ENCODE results near the gene LIMS1. TPM values are rescaled to one million over a fixed set of nuclear protein-coding genes. Genes with fewer than 3 reads are reported as not detected.

LIMS1 gene
- total and polyA plus RNA-seq, 2 donors (not counting 3 experiments of a cell fraction or from before 2014, with no cell fraction given) = 153 to 229 TPM

GRCh38 chr2:108485253-108485652 is 49.0 kb upstream of the LIMS1 start:
- dilution Hi-C loops (cut with MboI; ENCODE audit: extremely low pct_ligation_motif_present, low sequenced_read_pairs) = no loop called here
- H3K36me3 ChIP-seq (ENCODE audit: control insufficient read depth in 2 of 2, extremely low read depth in 1 of 2, insufficient read depth in 2 of 2, low read length in 2 of 2) = peaks cover 0 to 6% of the 10 kb centered on the region in 2 experiments
- FAIRE-seq (no peak), DNase-seq (ENCODE audit: low read depth, low spot score) (no peak)
- ChIA-PET CTCF (no interaction called here), POLR2A (no interaction called here)
- no peaks in the 10 kb centered on the region for H3K9me1 ChIP-seq (replicated peaks; ENCODE audit: control insufficient read depth, extremely low read depth, insufficient read depth, low read length)
- H3K27ac ChIP-seq (ENCODE audit: insufficient read depth, low read depth, low read length) = no peak overlapping the region
- no peaks in the 10 kb centered on the region for H3K4me1 ChIP-seq (ENCODE audit: control insufficient read depth, extremely low read depth, insufficient read depth, low read length)
- H3K9me3 ChIP-seq (replicated peaks; ENCODE audit: control insufficient read depth, insufficient read depth, low read length) = no peaks in the 10 kb centered on the region
- no peaks in the 10 kb centered on the region for H3K79me2 ChIP-seq (ENCODE audit: control insufficient read depth, insufficient read depth, low read length)
- TF ChIP-seq POLR2A (IDR thresholded peaks at IDR 0.05; ENCODE audit: low read depth, low read length) (no peak), MYC (IDR thresholded peaks at IDR 0.05; ENCODE audit: low read depth, low read length) (no peak), FOS (IDR thresholded peaks at IDR 0.05; ENCODE audit: borderline replicate concordance, insufficient read depth, low read length) (no peak)
- no peak overlapping the region for H3K4me3 ChIP-seq (replicated peaks in 1 of 3; ENCODE audit: insufficient read depth in 1 of 3, low read depth in 1 of 3, low read length in 3 of 3)
- H2AFZ ChIP-seq (ENCODE audit: low read depth, low read length) = no peak overlapping the region
- BruUV-seq (replicated peaks) = no TSS peak
- no peaks in the 10 kb centered on the region for H3K27me3 ChIP-seq (ENCODE audit: control insufficient read depth in 2 of 2, insufficient read depth in 2 of 2, low read length in 2 of 2)
- H3K4me2 ChIP-seq (ENCODE audit: insufficient read depth, low read length) = no peak overlapping the region
- H3K9ac ChIP-seq (replicated peaks; ENCODE audit: extremely low read depth, insufficient read depth, low read length) = no peak overlapping the region
- H4K20me1 ChIP-seq (replicated peaks; ENCODE audit: control insufficient read depth, extremely low read depth, insufficient read depth, low read length) = no peaks in the 10 kb centered on the region
- intact Hi-C loops (cut with micrococcal nuclease) = loop anchor here (5.0 kb wide), 1 partner anchor 97 kb away; no protein-coding TSS in a partner anchor

- CTCF ChIA-PET = no interaction called here
- H3K27ac ChIP-seq (ENCODE audit: insufficient read depth, low read depth, low read length) = no peak overlapping the region
- no peaks in the 10 kb centered on the region for H3K9me1 ChIP-seq (replicated peaks; ENCODE audit: control insufficient read depth, extremely low read depth, insufficient read depth, low read length)
- DNase-seq (ENCODE audit: low read depth, low spot score) (no peak), FAIRE-seq (no peak)
- intact Hi-C loops (cut with micrococcal nuclease) (no loop called here), dilution Hi-C loops (cut with MboI; ENCODE audit: extremely low pct_ligation_motif_present, low sequenced_read_pairs) (no loop called here)
- POLR2A ChIA-PET = no interaction called here
- H3K4me3 ChIP-seq (replicated peaks in 1 of 3; ENCODE audit: insufficient read depth in 1 of 3, low read depth in 1 of 3, low read length in 3 of 3) = no peak overlapping the region
- no TSS peak for BruUV-seq (replicated peaks)
- no peak overlapping the region for H3K9ac ChIP-seq (replicated peaks; ENCODE audit: extremely low read depth, insufficient read depth, low read length)
- H3K4me1 ChIP-seq (ENCODE audit: control insufficient read depth, extremely low read depth, insufficient read depth, low read length) = no peaks in the 10 kb centered on the region
- no peak for TF ChIP-seq MAX (IDR thresholded peaks at IDR 0.05; ENCODE audit: insufficient read depth, insufficient read length)
- TF ChIP-seq FOS (IDR thresholded peaks at IDR 0.05; ENCODE audit: borderline replicate concordance, insufficient read depth, low read length) = no peak
- TF ChIP-seq EZH2 (IDR thresholded peaks at IDR 0.05; ENCODE audit: borderline replicate concordance, low read depth, low read length, severe bottlenecking) = no peak
- no peak for TF ChIP-seq CTCF (IDR thresholded peaks at IDR 0.05; ENCODE audit: extremely low read depth in 1 of 2, insufficient read depth in 1 of 2, low read depth in 1 of 2, low read length in 2 of 2)
- TF ChIP-seq GATA2 (IDR thresholded peaks at IDR 0.05; ENCODE audit: insufficient read depth, insufficient read length, low read depth, low read length) = no peak
- TF ChIP-seq POLR2AphosphoS5 (IDR thresholded peaks at IDR 0.05; ENCODE audit: insufficient read depth, low read depth, low read length) = no peak
- TF ChIP-seq POLR2A (IDR thresholded peaks at IDR 0.05; ENCODE audit: low read depth, low read length) = no peak
- TF ChIP-seq JUN (IDR thresholded peaks at IDR 0.05; ENCODE audit: borderline replicate concordance, insufficient read depth, insufficient read length, low read depth) = no peak
- TF ChIP-seq MYC (IDR thresholded peaks at IDR 0.05; ENCODE audit: low read depth, low read length) = no peak
- peaks cover 4 to 6% of the 10 kb centered on the region in 2 experiments for H3K36me3 ChIP-seq (ENCODE audit: control insufficient read depth in 2 of 2, extremely low read depth in 1 of 2, insufficient read depth in 2 of 2, low read length in 2 of 2)
- no peaks in the 10 kb centered on the region for H4K20me1 ChIP-seq (replicated peaks; ENCODE audit: control insufficient read depth, extremely low read depth, insufficient read depth, low read length)
- no peaks in the 10 kb centered on the region for H3K27me3 ChIP-seq (ENCODE audit: control insufficient read depth in 2 of 2, insufficient read depth in 2 of 2, low read length in 2 of 2)
- H3K79me2 ChIP-seq (ENCODE audit: control insufficient read depth, insufficient read depth, low read length) = no peaks in the 10 kb centered on the region
- H3K4me2 ChIP-seq (ENCODE audit: insufficient read depth, low read length) = no peak overlapping the region
- no peaks in the 10 kb centered on the region for H3K9me3 ChIP-seq (replicated peaks; ENCODE audit: control insufficient read depth, insufficient read depth, low read length)
- H2AFZ ChIP-seq (ENCODE audit: low read depth, low read length) = no peak overlapping the region
Observed at GRCh38 chr2:108490506-108491122, 43.7 kb upstream of the LIMS1 start.

Measured in endothelial cell of umbilical vein (primary cell).